ENCODE measurements around the gene ZNF701.
"Not testable (repeated sequence)": the region's sequence is repeated elsewhere in the genome, so short reads cannot be mapped to it uniquely, and the experiment has no call there.

Gene ZNF701

GRCh38 chr19:52532480-52532879, 37.6 kb upstream of the ZNF701 start:
- CTCF ChIA-PET = no interaction called here
- POLR2A ChIA-PET = no interaction called here
- DNase-seq (ENCODE audit: extremely low spot score) = no peak
- TF ChIP-seq FOXK2 (IDR thresholded peaks at IDR 0.05) (no peak), LEF1 (IDR thresholded peaks at IDR 0.05; ENCODE audit: borderline replicate concordance) (no peak), ARNT (IDR thresholded peaks at IDR 0.05) (no peak)

- POLR2A ChIA-PET = no interaction called here
- no peak for TF ChIP-seq HDGF (IDR thresholded peaks at IDR 0.05; ENCODE audit: borderline replicate concordance)
- CTCF ChIA-PET = no interaction called here
- no peak for DNase-seq (ENCODE audit: extremely low spot score)
Measured at GRCh38 chr19:52533901-52534300, 36.2 kb upstream of the ZNF701 start.

GRCh38 chr19:52535385-52535770, 34.7 kb upstream of the ZNF701 start:
- CTCF ChIA-PET; POLR2A ChIA-PET; DNase-seq (ENCODE audit: extremely low spot score): not testable (repeated sequence)

- CTCF ChIA-PET = no interaction called here
- no peak for DNase-seq (ENCODE audit: extremely low spot score)
- POLR2A ChIA-PET = no interaction called here
- TF ChIP-seq NFRKB (IDR thresholded peaks at IDR 0.05) (no peak), FOXK2 (IDR thresholded peaks at IDR 0.05) (no peak), LEF1 (IDR thresholded peaks at IDR 0.05; ENCODE audit: borderline replicate concordance) (no peak), ELF4 (IDR thresholded peaks at IDR 0.05) (no peak), FOXA1 (IDR thresholded peaks at IDR 0.05) (no peak), FOXM1 (IDR thresholded peaks at IDR 0.05; ENCODE audit: borderline replicate concordance) (no peak), CTBP1 (IDR thresholded peaks at IDR 0.05; ENCODE audit: borderline replicate concordance) (no peak), ARNT (IDR thresholded peaks at IDR 0.05) (no peak), ZNF384 (IDR thresholded peaks at IDR 0.05) (no peak), PKNOX1 (IDR thresholded peaks at IDR 0.05) (no peak), SUZ12 (IDR thresholded peaks at IDR 0.05) (no peak), BHLHE40 (IDR thresholded peaks at IDR 0.05; ENCODE audit: borderline replicate concordance) (no peak), L3MBTL2 (conservative IDR thresholded peaks at IDR 0.05) (no peak), TARDBP (IDR thresholded peaks at IDR 0.05) (no peak), SP1 (IDR thresholded peaks at IDR 0.05) (no peak), HDGF (IDR thresholded peaks at IDR 0.05; ENCODE audit: borderline replicate concordance) (no peak)
Measured at GRCh38 chr19:52535771-52536447, 34.2 kb upstream of the ZNF701 start.

GRCh38 chr19:52536448-52536800, 33.7 kb upstream of the ZNF701 start:
- no peak for DNase-seq (ENCODE audit: extremely low spot score)
- TF ChIP-seq ELF4 (IDR thresholded peaks at IDR 0.05) = no peak
- TF ChIP-seq FOXK2 (IDR thresholded peaks at IDR 0.05) = no peak
- TF ChIP-seq ZNF384 (IDR thresholded peaks at IDR 0.05) = no peak
- no peak for TF ChIP-seq CTBP1 (IDR thresholded peaks at IDR 0.05; ENCODE audit: borderline replicate concordance)
- no peak for TF ChIP-seq FOXA1 (IDR thresholded peaks at IDR 0.05)
- no peak for TF ChIP-seq LEF1 (IDR thresholded peaks at IDR 0.05; ENCODE audit: borderline replicate concordance)
- no peak for TF ChIP-seq PKNOX1 (IDR thresholded peaks at IDR 0.05)
- no peak for TF ChIP-seq HDGF (IDR thresholded peaks at IDR 0.05; ENCODE audit: borderline replicate concordance)
- no peak for TF ChIP-seq SP1 (IDR thresholded peaks at IDR 0.05)
- TF ChIP-seq SUZ12 (IDR thresholded peaks at IDR 0.05) = no peak
- no peak for TF ChIP-seq NFRKB (IDR thresholded peaks at IDR 0.05)
- TF ChIP-seq TARDBP (IDR thresholded peaks at IDR 0.05) = no peak
- TF ChIP-seq ARNT (IDR thresholded peaks at IDR 0.05) = no peak
- no peak for TF ChIP-seq BHLHE40 (IDR thresholded peaks at IDR 0.05; ENCODE audit: borderline replicate concordance)
- no peak for TF ChIP-seq L3MBTL2 (conservative IDR thresholded peaks at IDR 0.05)
- no peak for TF ChIP-seq FOXM1 (IDR thresholded peaks at IDR 0.05; ENCODE audit: borderline replicate concordance)
- CTCF ChIA-PET = no interaction called here
- POLR2A ChIA-PET = no interaction called here

GRCh38 chr19:52538815-52539214, 31.3 kb upstream of the ZNF701 start:
- POLR2A ChIA-PET; DNase-seq (ENCODE audit: extremely low spot score); CTCF ChIA-PET: not testable (repeated sequence)

- CTCF ChIA-PET; DNase-seq (ENCODE audit: extremely low spot score); POLR2A ChIA-PET: not testable (repeated sequence)
Measured at GRCh38 chr19:52541176-52541575, 28.9 kb upstream of the ZNF701 start.

GRCh38 chr19:52541608-52542007, 28.5 kb upstream of the ZNF701 start:
- TF ChIP-seq FOXM1 (IDR thresholded peaks at IDR 0.05; ENCODE audit: borderline replicate concordance) (no peak), PKNOX1 (IDR thresholded peaks at IDR 0.05) (no peak), TARDBP (IDR thresholded peaks at IDR 0.05) (no peak), ZNF384 (IDR thresholded peaks at IDR 0.05) (no peak), SUZ12 (IDR thresholded peaks at IDR 0.05) (no peak), SP1 (IDR thresholded peaks at IDR 0.05) (no peak), L3MBTL2 (conservative IDR thresholded peaks at IDR 0.05) (no peak), ELF4 (IDR thresholded peaks at IDR 0.05) (no peak), CTBP1 (IDR thresholded peaks at IDR 0.05; ENCODE audit: borderline replicate concordance) (no peak), FOXK2 (IDR thresholded peaks at IDR 0.05) (no peak), BHLHE40 (IDR thresholded peaks at IDR 0.05; ENCODE audit: borderline replicate concordance) (no peak), LEF1 (IDR thresholded peaks at IDR 0.05; ENCODE audit: borderline replicate concordance) (no peak), NFRKB (IDR thresholded peaks at IDR 0.05) (no peak), HDGF (IDR thresholded peaks at IDR 0.05; ENCODE audit: borderline replicate concordance) (no peak)
- DNase-seq (ENCODE audit: extremely low spot score) = no peak
- ChIA-PET POLR2A (no interaction called here), CTCF (no interaction called here)

GRCh38 chr19:52542541-52542940, 27.5 kb upstream of the ZNF701 start:
- CTCF ChIA-PET; POLR2A ChIA-PET; DNase-seq (ENCODE audit: extremely low spot score): not testable (repeated sequence)

All from HEK293T (cell line).